Measurements from ENCODE around the gene C19orf25. TPM values are rescaled to one million over a fixed set of nuclear protein-coding genes. Genes with fewer than 3 reads are reported as not detected.

Gene C19orf25
- total and polyA plus RNA-seq, 10 of the 15 experiments (the other 5 are each of a cell fraction or from before 2014, with no cell fraction given): 1.2 to 67.0 (median 25.6) TPM

GRCh38 chr19:1430246-1430645 lies 48.8 kb downstream of the C19orf25 start:
- in situ Hi-C loops (cut with MboI): no loop called here
- WGBS (ENCODE audit: insufficient coverage, insufficient replicate concordance, low lambda C conversion rate, missing lambda C conversion rate): 82% methylated on average over 13 of the region's 14 CpGs
- ChIA-PET SMC1A (ENCODE audit: uncharacterized antibody, unreplicated experiment) (no interaction called here), RAD21 (ENCODE audit: unreplicated experiment) (no interaction called here), CTCF (no interaction called here), POLR2A (interaction anchor here (0.6 to 0.7 kb wide), 2 partner anchors 70 to 149 kb away, joined by 3 to 4 read pairs; no protein-coding TSS in a partner anchor)
- no peaks in the 10 kb centered on the region for H3K79me2 ChIP-seq (ENCODE audit: control insufficient read depth, insufficient read depth, low read length)
- H3K4me3 ChIP-seq: no peak overlapping the region
- H2AFZ ChIP-seq (ENCODE audit: control insufficient read depth, low read depth, low read length): no peak overlapping the region
- no peak overlapping the region for H3K4me2 ChIP-seq (ENCODE audit: control insufficient read depth, insufficient read depth)
- no peak for DNase-seq (ENCODE audit: low read depth, low spot score)
- TF ChIP-seq NFXL1 (IDR thresholded peaks at IDR 0.05; ENCODE audit: borderline replicate concordance): no peak
- no peak for TF ChIP-seq RFX5 (IDR thresholded peaks at IDR 0.05; ENCODE audit: low read depth, low read length)
- TF ChIP-seq EZH2 (IDR thresholded peaks at IDR 0.05; ENCODE audit: borderline replicate concordance, control insufficient read depth, low read depth, low read length): no peak
- peak; percentile 51; the same call in 1 of the 2 replicates for TF ChIP-seq POLR2A (IDR thresholded peaks at IDR 0.05; ENCODE audit: low read depth, low read length)
- H3K36me3 ChIP-seq (ENCODE audit: control insufficient read depth in 2 of 2, insufficient read depth in 2 of 2, low read length in 1 of 2): peaks cover 15 to 52% of the 10 kb centered on the region in 2 experiments
- no peak overlapping the region for H3K9ac ChIP-seq (ENCODE audit: control insufficient read depth, insufficient read depth, low read length)
- H3K4me1 ChIP-seq (ENCODE audit: control insufficient read depth, insufficient read depth, low read length): no peaks in the 10 kb centered on the region
- no peaks in the 10 kb centered on the region for H3K27me3 ChIP-seq (replicated peaks in 1 of 2; ENCODE audit: control insufficient read depth in 2 of 2, insufficient read depth in 2 of 2, low read length in 1 of 2)
- ATAC-seq: no peak
- no peak overlapping the region for H3K27ac ChIP-seq (ENCODE audit: control insufficient read depth, insufficient read depth)
- no peaks in the 10 kb centered on the region for H4K20me1 ChIP-seq (ENCODE audit: control insufficient read depth, insufficient read depth)
- FAIRE-seq: no peak
- BruUV-seq (replicated peaks): no TSS peak
- H3K9me3 ChIP-seq (replicated peaks; ENCODE audit: control insufficient read depth, insufficient read depth, low read length): no peaks in the 10 kb centered on the region
- intact Hi-C loops (cut with micrococcal nuclease; ENCODE audit: unreplicated experiment): no loop called here

- DNase-seq (ENCODE audit: low read depth, low spot score) (no peak), ATAC-seq (no peak), FAIRE-seq (no peak)
- H3K9me3 ChIP-seq (replicated peaks; ENCODE audit: control insufficient read depth, insufficient read depth, low read length): no peaks in the 10 kb centered on the region
- no peak overlapping the region for H3K9ac ChIP-seq (ENCODE audit: control insufficient read depth, insufficient read depth, low read length)
- ChIA-PET POLR2A (interaction anchor here (0.7 kb wide), 1 partner anchor 149 kb away, joined by 4 read pairs; no protein-coding TSS in a partner anchor), RAD21 (ENCODE audit: unreplicated experiment) (no interaction called here), CTCF (no interaction called here), SMC1A (ENCODE audit: uncharacterized antibody, unreplicated experiment) (no interaction called here)
- no peak overlapping the region for H3K4me3 ChIP-seq
- in situ Hi-C loops (cut with MboI) (no loop called here), intact Hi-C loops (cut with micrococcal nuclease; ENCODE audit: unreplicated experiment) (no loop called here)
- peaks cover 15 to 53% of the 10 kb centered on the region in 2 experiments for H3K36me3 ChIP-seq (ENCODE audit: control insufficient read depth in 2 of 2, insufficient read depth in 2 of 2, low read length in 1 of 2)
- no peak overlapping the region for H3K4me2 ChIP-seq (ENCODE audit: control insufficient read depth, insufficient read depth)
- H3K27ac ChIP-seq (ENCODE audit: control insufficient read depth, insufficient read depth): no peak overlapping the region
- H3K4me1 ChIP-seq (ENCODE audit: control insufficient read depth, insufficient read depth, low read length): no peaks in the 10 kb centered on the region
- WGBS (ENCODE audit: insufficient coverage, insufficient replicate concordance, low lambda C conversion rate, missing lambda C conversion rate): 99% methylated on average over 14 of the region's 14 CpGs
- no peaks in the 10 kb centered on the region for H3K79me2 ChIP-seq (ENCODE audit: control insufficient read depth, insufficient read depth, low read length)
- no peaks in the 10 kb centered on the region for H4K20me1 ChIP-seq (ENCODE audit: control insufficient read depth, insufficient read depth)
- H3K27me3 ChIP-seq (replicated peaks in 1 of 2; ENCODE audit: control insufficient read depth in 2 of 2, insufficient read depth in 2 of 2, low read length in 1 of 2): no peaks in the 10 kb centered on the region
- no TSS peak for BruUV-seq (replicated peaks)
- no peak overlapping the region for H2AFZ ChIP-seq (ENCODE audit: control insufficient read depth, low read depth, low read length)
- TF ChIP-seq CBFB (IDR thresholded peaks at IDR 0.05; ENCODE audit: low read depth) (no peak), MXI1 (IDR thresholded peaks at IDR 0.05; ENCODE audit: low read depth, low read length) (no peak), YBX1 (IDR thresholded peaks at IDR 0.05) (no peak), REST (IDR thresholded peaks at IDR 0.05; ENCODE audit: low read depth, low read length) (no peak), ZNF384 (IDR thresholded peaks at IDR 0.05; ENCODE audit: borderline replicate concordance, low read depth, low read length) (no peak), CTCF (IDR thresholded peaks at IDR 0.05 in 2 of 3, conservative IDR thresholded peaks at IDR 0.05 in 1 of 3; ENCODE audit: control insufficient read depth in 2 of 3, extremely low read depth in 1 of 3, insufficient read depth in 1 of 3, low read depth in 3 of 3, low read length in 3 of 3) (no peak), E2F4 (IDR thresholded peaks at IDR 0.05; ENCODE audit: low read depth, low read length) (no peak), NR2C2 (IDR thresholded peaks at IDR 0.05; ENCODE audit: borderline replicate concordance, control insufficient read depth, insufficient read length, low read depth) (no peak)
Measured at GRCh38 chr19:1429750-1430149, 49.3 kb downstream of the C19orf25 start.

Data from GM12878 (cell line).